ENCODE measurements around the gene FOXP3.
"Not testable (repeated sequence)": the region's sequence is repeated elsewhere in the genome, so short reads cannot be mapped to it uniquely, and the experiment has no call there.

Gene FOXP3

DNA sequence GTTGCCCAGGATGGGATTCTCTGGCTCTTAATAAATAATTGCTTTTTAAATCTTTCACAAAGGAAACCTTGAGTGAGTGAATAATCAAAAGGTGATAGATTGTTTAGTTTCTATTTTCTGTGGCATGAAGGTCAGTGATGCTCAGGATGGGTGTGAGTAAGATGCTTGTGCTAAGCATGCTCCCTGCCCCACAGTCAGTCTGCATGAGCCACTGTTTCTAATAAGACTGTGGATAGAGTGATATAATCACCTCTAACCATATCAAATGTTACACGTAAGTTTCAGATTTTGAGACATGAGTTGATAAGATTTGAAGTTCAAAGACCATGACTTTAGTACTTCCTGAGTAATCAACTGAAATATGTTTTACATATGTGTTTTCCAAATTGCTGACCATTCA is 36.2 kb upstream of the FOXP3 start:
- no peak for TF ChIP-seq CTCF (IDR thresholded peaks at IDR 0.05; ENCODE audit: low read depth, low read length)
- in situ Hi-C loops (cut with HindIII; ENCODE audit: low sequenced_read_pairs) = no loop called here
- DNase-seq (ENCODE audit: low read depth, low spot score) = no peak
- H3K4me3 ChIP-seq (ENCODE audit: low read depth, low read length) = no peak overlapping the region

DNA sequence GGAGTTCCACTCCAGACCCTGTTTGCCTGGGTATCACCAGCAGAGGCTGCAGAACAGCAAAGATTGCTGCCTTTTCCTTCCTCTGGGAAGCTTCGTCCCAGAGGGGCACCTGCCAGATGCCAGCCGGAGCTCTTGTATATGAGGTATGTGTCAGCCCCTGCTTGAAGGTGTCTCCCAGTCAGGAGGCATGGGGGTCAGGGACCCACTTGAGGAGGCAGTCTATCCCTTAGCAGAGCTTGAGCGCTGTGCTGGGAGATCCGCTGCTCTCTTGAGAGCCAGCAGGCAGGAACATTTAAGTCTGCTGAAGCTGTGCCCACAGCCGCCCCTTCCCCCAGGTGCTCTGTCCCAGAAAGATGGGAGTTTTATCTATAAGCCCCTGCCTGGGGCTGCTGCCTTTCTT is 34.8 kb upstream of the FOXP3 start:
- H3K4me3 ChIP-seq (ENCODE audit: low read depth, low read length); DNase-seq (ENCODE audit: low read depth, low spot score); in situ Hi-C loops (cut with HindIII; ENCODE audit: low sequenced_read_pairs): not testable (repeated sequence)

GRCh38 chrX:49292400-49293362 is 28.2 kb upstream of the FOXP3 start:
- TF ChIP-seq CTCF (IDR thresholded peaks at IDR 0.05; ENCODE audit: low read depth, low read length) = no peak
- in situ Hi-C loops (cut with HindIII; ENCODE audit: low sequenced_read_pairs) = no loop called here
- no peak for DNase-seq (ENCODE audit: low read depth, low spot score)
- no peak overlapping the region for H3K4me3 ChIP-seq (ENCODE audit: low read depth, low read length)

GRCh38 chrX:49291615-49292337 is 27.3 kb upstream of the FOXP3 start:
- in situ Hi-C loops (cut with HindIII; ENCODE audit: low sequenced_read_pairs) = no loop called here
- peak; percentile 69 for TF ChIP-seq CTCF (IDR thresholded peaks at IDR 0.05; ENCODE audit: low read depth, low read length)
- DNase-seq (ENCODE audit: low read depth, low spot score) = peak; percentile 39
- H3K4me3 ChIP-seq (ENCODE audit: low read depth, low read length) = no peak overlapping the region

DNA sequence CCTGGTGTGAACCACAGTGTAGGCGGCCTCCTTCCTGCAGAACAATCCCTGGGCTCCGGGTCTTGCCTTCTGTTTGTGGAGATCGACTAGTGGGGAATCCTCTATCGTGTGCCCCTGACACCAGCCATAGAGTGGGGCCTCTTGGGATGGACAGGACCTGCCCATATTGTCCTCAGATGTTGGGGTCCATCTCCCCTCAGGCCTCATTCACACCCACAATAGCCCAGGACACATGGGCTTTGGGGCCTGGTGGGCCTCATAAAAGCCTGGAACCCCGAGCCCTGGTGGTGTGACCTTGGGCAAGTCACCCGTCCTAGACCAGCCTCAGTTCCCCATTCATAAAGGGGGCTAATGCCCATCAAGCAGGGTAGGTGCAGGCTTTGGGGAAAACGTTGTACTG is 25.7 kb upstream of the FOXP3 start:
- H3K4me3 ChIP-seq (ENCODE audit: low read depth, low read length) = no peak overlapping the region
- no peak for DNase-seq (ENCODE audit: low read depth, low spot score)
- no peak for TF ChIP-seq CTCF (IDR thresholded peaks at IDR 0.05; ENCODE audit: low read depth, low read length)
- in situ Hi-C loops (cut with HindIII; ENCODE audit: low sequenced_read_pairs) = no loop called here

DNA sequence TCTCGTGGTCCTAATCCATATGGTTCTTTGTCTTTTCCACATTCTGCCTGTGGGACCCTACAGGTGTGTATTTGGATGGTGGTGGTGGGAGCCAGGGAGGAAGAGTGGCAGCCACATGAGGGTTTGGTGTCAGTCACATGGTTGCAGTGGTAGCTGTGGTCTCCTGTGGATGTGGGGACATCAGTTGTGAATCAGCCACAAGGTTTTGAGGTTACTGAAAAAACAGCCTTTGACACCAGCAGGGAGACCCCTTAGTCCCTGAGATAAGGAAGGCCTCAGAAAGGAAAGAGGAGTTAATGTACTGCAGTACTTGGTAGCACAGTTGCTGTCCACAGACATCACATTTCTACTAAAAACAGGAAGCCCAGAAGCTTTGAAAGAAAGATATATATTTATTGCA is 23.2 kb upstream of the FOXP3 start:
- no peak for DNase-seq (ENCODE audit: low read depth, low spot score)
- in situ Hi-C loops (cut with HindIII; ENCODE audit: low sequenced_read_pairs) = no loop called here
- no peak overlapping the region for H3K4me3 ChIP-seq (ENCODE audit: low read depth, low read length)
- no peak for TF ChIP-seq CTCF (IDR thresholded peaks at IDR 0.05; ENCODE audit: low read depth, low read length)

GRCh38 chrX:49286581-49286980 is 22.1 kb upstream of the FOXP3 start:
- no peak for DNase-seq (ENCODE audit: low read depth, low spot score)
- no peak overlapping the region for H3K4me3 ChIP-seq (ENCODE audit: low read depth, low read length)
- in situ Hi-C loops (cut with HindIII; ENCODE audit: low sequenced_read_pairs) = no loop called here
- no peak for TF ChIP-seq CTCF (IDR thresholded peaks at IDR 0.05; ENCODE audit: low read depth, low read length)

Data from astrocyte of the spinal cord (primary cell).